ENCODE measurements around the gene SEC11A. TPM values are rescaled to one million over a fixed set of nuclear protein-coding genes. Genes with fewer than 3 reads are reported as not detected.
"Not testable (repeated sequence)": the region's sequence is repeated elsewhere in the genome, so short reads cannot be mapped to it uniquely, and the experiment has no call there.

SEC11A gene
- total RNA-seq, 1 donor from 2014 or later = 236 TPM

DNA sequence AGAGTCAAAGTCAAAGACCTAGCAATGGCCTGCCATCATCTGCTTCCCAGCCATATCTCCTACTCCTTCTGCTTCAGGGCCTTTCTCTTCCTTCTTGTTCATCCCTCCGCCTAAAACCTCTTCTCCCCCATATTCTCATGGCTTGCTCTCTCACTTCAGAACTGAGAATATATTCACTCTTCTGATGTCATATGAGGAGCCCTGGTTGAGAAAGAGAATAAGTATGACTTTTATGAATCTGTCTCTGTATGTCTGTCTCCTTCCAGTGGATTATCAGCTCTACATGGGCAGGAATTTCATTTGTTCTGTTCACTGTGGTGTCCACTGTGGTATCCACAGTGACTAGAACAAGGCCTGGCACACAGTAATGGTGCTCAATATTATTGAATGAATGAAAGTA, 44.3 kb upstream of the SEC11A start:
- DNase-seq (ENCODE audit: low read depth) = no peak
- H3K4me3 ChIP-seq (ENCODE audit: low read depth, low read length) = no peak overlapping the region
- TF ChIP-seq, protein P1, sequence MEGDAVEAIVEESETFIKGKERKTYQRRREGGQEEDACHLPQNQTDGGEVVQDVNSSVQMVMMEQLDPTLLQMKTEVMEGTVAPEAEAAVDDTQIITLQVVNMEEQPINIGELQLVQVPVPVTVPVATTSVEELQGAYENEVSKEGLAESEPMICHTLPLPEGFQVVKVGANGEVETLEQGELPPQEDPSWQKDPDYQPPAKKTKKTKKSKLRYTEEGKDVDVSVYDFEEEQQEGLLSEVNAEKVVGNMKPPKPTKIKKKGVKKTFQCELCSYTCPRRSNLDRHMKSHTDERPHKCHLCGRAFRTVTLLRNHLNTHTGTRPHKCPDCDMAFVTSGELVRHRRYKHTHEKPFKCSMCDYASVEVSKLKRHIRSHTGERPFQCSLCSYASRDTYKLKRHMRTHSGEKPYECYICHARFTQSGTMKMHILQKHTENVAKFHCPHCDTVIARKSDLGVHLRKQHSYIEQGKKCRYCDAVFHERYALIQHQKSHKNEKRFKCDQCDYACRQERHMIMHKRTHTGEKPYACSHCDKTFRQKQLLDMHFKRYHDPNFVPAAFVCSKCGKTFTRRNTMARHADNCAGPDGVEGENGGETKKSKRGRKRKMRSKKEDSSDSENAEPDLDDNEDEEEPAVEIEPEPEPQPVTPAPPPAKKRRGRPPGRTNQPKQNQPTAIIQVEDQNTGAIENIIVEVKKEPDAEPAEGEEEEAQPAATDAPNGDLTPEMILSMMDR (conservative IDR thresholded peaks at IDR 0.05; ENCODE audit: low read depth, low read length) = no peak

DNA sequence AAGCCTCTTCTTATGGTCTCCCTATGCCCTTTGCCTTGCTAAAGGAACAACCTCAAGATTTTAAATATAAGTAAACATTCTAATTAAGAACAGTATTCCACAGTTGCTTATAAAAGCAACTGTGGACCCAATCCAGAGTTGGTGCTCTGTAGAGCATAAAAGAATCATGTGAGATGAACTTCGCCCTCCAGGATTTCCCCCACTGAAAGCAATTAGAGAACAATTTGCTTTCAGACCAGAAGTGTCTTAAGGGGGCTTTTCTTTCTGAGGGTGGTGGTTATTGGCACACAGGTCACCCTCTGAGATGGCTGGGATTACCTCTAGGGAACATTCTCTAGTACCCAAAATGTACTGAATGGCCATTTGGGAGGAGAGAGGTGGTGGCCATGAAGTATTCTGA, 43.1 kb upstream of the SEC11A start:
- no peak overlapping the region for H3K4me3 ChIP-seq (ENCODE audit: low read depth, low read length)
- TF ChIP-seq, protein P1 (conservative IDR thresholded peaks at IDR 0.05; ENCODE audit: low read depth, low read length) = no peak
- no peak for DNase-seq (ENCODE audit: low read depth)

DNA sequence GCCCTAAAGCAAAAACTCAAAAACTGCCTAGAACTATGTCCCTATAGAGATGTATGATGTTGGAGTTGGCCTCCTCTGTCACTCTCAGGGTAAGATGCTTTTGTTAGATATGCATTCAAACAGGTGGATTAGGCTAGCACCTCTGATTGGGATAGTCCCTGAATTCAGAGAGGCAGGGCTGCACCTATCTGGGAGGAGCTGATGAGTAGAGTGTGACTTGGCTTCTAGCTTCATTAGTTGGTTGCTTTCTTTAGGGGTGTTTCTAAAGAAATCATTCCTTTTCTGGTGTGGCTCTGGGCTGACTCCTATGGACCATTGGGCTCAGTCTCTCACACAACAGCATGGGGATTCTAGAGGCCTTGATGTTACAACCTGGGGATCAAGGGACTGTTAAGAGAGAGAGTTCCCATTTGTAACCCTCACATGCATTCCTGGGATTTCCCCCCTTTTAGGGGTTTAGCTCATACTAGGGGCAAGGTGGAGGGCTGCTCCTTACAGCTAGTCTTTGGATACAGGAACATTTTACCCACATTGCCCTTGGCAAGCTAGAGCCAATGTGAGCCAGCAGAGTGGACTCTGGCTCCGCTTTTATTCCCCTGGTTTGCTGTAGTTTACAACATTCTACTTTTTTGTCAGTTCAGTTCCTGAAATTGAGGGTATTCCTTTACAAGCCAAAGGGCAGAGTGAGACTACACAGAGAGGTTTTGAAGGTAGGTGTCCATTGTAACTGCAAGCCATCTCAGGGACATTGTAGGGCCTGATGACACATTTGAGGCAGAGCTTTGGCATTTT, 40.0 kb upstream of the SEC11A start:
- no peak overlapping the region for H3K4me3 ChIP-seq (ENCODE audit: low read depth, low read length)
- DNase-seq (ENCODE audit: low read depth) = no peak
- TF ChIP-seq, protein P1 (conservative IDR thresholded peaks at IDR 0.05; ENCODE audit: low read depth, low read length) = no peak

DNA sequence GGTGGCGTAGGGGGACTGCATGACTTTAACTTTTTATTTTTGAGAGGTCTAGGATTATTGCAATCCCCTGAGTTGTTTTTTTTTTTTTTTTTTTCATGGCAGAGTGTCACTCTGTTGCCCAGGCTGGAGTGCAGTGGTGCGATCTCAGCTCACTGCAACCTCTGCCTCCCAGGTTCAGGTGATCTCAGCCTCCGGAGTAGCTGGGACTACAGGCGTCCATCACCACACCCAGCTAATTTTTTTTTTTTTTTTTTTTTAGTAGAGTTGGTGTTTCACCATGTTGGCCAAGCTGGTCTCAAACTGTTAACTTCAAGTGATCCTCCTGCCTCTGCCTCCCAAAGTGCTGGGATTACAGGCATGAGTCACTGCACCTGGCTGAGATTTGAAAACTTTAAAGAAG, 39.0 kb upstream of the SEC11A start:
- H3K4me3 ChIP-seq (ENCODE audit: low read depth, low read length); DNase-seq (ENCODE audit: low read depth): not testable (repeated sequence)

DNA sequence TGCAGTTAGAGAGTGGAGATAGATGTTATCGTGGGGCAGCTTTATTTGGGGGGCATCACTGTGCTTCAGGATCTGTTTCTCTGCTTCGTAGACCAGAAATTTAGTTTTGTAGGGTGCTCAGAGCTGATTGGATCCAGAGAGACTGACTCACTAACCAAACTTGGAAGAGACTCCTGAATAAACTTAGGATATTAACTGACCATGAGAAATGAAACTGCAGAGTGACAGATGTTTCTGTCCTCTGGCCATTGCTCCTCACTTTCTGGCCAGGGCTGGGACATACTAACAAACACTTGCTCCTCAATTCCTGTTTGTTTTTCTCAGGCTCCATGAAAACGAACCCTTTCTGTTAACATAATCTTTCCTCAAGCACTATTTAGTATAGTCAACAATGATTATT, 36.8 kb upstream of the SEC11A start:
- H3K4me3 ChIP-seq (ENCODE audit: low read depth, low read length) = no peak overlapping the region
- DNase-seq (ENCODE audit: low read depth) = no peak
- TF ChIP-seq, protein P1 (conservative IDR thresholded peaks at IDR 0.05; ENCODE audit: low read depth, low read length) = no peak

DNA sequence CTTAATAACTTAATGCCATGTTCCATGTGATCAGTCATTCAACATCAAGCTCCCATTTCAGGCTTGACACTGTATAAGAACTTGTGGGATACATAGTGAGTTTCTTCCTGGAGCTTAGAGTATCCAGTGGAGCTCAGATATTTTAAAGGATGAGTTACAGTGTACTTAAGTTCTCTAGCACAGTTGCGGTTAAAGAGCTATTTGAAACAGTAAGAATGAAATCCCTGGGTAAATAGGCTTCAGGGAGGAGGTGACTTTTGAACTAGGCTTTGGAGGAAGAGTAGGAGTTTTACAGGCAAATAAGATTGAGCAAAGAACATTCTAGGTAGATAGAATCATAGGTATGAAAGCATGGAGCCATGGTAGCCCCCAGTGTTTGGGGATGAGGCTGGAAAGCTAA, 36.3 kb upstream of the SEC11A start:
- H3K4me3 ChIP-seq (ENCODE audit: low read depth, low read length) = no peak overlapping the region
- no peak for DNase-seq (ENCODE audit: low read depth)
- TF ChIP-seq, protein P1 (conservative IDR thresholded peaks at IDR 0.05; ENCODE audit: low read depth, low read length) = no peak

DNA sequence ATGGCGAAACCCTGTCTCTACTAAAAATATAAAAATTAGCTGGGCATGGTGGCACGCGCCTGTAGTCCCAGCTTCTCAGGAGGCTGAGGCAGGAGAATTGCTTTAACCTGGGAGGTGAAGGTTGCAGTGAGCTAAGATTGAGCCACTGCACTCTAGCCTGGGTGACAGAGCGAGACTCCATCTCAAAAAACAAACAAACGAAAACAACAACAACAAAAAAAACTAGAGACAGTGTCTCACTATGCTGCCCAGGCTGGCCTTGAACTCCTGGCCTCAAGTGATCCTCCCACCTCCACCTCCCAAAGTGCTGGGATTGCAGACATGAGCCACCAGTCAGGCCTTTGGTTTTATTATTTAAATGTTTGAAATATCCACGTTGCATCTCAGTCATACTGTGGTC, 35.8 kb upstream of the SEC11A start:
- not testable (repeated sequence) for DNase-seq (ENCODE audit: low read depth); H3K4me3 ChIP-seq (ENCODE audit: low read depth, low read length)

DNA sequence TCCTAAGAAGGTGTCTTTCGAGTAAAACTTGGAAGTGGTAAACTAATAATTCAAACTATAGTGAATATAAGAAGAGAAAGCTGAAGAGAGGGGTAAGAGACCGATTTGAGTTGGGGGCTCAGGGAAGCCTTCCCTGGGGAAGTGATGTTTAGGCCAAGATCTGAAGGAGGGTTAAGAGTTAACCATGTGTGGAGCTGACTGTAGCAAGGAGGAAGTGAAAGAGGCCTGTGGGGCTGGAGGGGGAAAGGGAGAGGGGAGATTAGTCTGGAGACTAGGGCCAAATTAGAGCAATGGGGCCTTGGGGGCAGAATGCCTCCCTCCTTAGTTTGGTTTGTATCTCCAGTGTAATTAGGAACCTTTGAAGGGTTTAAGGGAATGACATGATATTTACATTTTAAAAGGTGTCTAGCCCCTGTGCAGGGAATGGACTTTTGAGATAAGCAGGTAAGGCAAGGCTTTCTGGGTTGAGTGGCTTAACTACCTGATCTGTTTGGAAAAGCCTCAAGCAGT, 34.7 kb upstream of the SEC11A start:
- TF ChIP-seq, protein P1 (conservative IDR thresholded peaks at IDR 0.05; ENCODE audit: low read depth, low read length) = no peak
- H3K4me3 ChIP-seq (ENCODE audit: low read depth, low read length) = peak overlapping the region; percentile 99
- no peak for DNase-seq (ENCODE audit: low read depth)

Data from epithelial cell of proximal tubule (primary cell).